Measurements from ENCODE around the gene CALML5. TPM values are rescaled to one million over a fixed set of nuclear protein-coding genes. Genes with fewer than 3 reads are reported as not detected.

CALML5 gene
- total RNA-seq, 2 donors from 2014 or later = 0.46 to 10.5 TPM

GRCh38 chr10:5460468-5461202 lies 38.7 kb downstream of the CALML5 start:
- 84% methylated on average over 14 of the region's 14 CpGs for WGBS
- Histone ChIP-seq H3K27ac (no peak overlapping the region), H3K36me3 (no peaks in the 10 kb centered on the region), H3K27me3 (replicated peaks; ENCODE audit: insufficient read depth) (no peaks in the 10 kb centered on the region), H3K4me1 (replicated peaks) (no peaks in the 10 kb centered on the region), H3K9me3 (no peaks in the 10 kb centered on the region), H3K4me3 (no peak overlapping the region)
- intact Hi-C loops (cut with DNase I) = no loop called here
- DNase-seq (ENCODE audit: low spot score) = no peak
- no peak for TF ChIP-seq POLR2A (IDR thresholded peaks at IDR 0.05)
- no peak for TF ChIP-seq POLR2AphosphoS5 (IDR thresholded peaks at IDR 0.05)
- TF ChIP-seq, protein P1, sequence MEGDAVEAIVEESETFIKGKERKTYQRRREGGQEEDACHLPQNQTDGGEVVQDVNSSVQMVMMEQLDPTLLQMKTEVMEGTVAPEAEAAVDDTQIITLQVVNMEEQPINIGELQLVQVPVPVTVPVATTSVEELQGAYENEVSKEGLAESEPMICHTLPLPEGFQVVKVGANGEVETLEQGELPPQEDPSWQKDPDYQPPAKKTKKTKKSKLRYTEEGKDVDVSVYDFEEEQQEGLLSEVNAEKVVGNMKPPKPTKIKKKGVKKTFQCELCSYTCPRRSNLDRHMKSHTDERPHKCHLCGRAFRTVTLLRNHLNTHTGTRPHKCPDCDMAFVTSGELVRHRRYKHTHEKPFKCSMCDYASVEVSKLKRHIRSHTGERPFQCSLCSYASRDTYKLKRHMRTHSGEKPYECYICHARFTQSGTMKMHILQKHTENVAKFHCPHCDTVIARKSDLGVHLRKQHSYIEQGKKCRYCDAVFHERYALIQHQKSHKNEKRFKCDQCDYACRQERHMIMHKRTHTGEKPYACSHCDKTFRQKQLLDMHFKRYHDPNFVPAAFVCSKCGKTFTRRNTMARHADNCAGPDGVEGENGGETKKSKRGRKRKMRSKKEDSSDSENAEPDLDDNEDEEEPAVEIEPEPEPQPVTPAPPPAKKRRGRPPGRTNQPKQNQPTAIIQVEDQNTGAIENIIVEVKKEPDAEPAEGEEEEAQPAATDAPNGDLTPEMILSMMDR (IDR thresholded peaks at IDR 0.05) = no peak

GRCh38 chr10:5458949-5459747 lies 40.2 kb downstream of the CALML5 start:
- DNase-seq (ENCODE audit: low spot score) = no peak
- H3K36me3 ChIP-seq = no peaks in the 10 kb centered on the region
- WGBS = 93% methylated on average over 8 of the region's 8 CpGs
- no peak overlapping the region for H3K27ac ChIP-seq
- intact Hi-C loops (cut with DNase I) = no loop called here
- no peaks in the 10 kb centered on the region for H3K27me3 ChIP-seq (replicated peaks; ENCODE audit: insufficient read depth)
- no peaks in the 10 kb centered on the region for H3K4me1 ChIP-seq (replicated peaks)
- TF ChIP-seq POLR2A (IDR thresholded peaks at IDR 0.05) = no peak
- TF ChIP-seq, protein P1 (IDR thresholded peaks at IDR 0.05) = no peak
- no peak for TF ChIP-seq POLR2AphosphoS5 (IDR thresholded peaks at IDR 0.05)
- H3K4me3 ChIP-seq = no peak overlapping the region
- H3K9me3 ChIP-seq = no peaks in the 10 kb centered on the region

- H3K27me3 ChIP-seq (replicated peaks; ENCODE audit: insufficient read depth) = no peaks in the 10 kb centered on the region
- no peak for TF ChIP-seq POLR2AphosphoS5 (IDR thresholded peaks at IDR 0.05)
- no peak for TF ChIP-seq POLR2A (IDR thresholded peaks at IDR 0.05)
- TF ChIP-seq, protein P1 (IDR thresholded peaks at IDR 0.05) = no peak
- no peak for DNase-seq (ENCODE audit: low spot score)
- H3K36me3 ChIP-seq = peaks cover 0 to under 1% of the 10 kb centered on the region in 2 donors
- H3K27ac ChIP-seq = no peak overlapping the region
- 100% methylated on average over 1 of the region's 1 CpG for WGBS
- H3K4me3 ChIP-seq = no peak overlapping the region
- no peaks in the 10 kb centered on the region for H3K4me1 ChIP-seq (replicated peaks)
- intact Hi-C loops (cut with DNase I) = no loop called here
- no peaks in the 10 kb centered on the region for H3K9me3 ChIP-seq
Measured at GRCh38 chr10:5458425-5458824, 40.9 kb downstream of the CALML5 start.

- DNase-seq (ENCODE audit: low spot score) = no peak
- TF ChIP-seq POLR2AphosphoS5 (IDR thresholded peaks at IDR 0.05) (no peak), POLR2A (IDR thresholded peaks at IDR 0.05) (no peak)
- TF ChIP-seq, protein P1 (IDR thresholded peaks at IDR 0.05) = no peak
- intact Hi-C loops (cut with DNase I) = no loop called here
- H3K27ac ChIP-seq = no peak overlapping the region
- H3K9me3 ChIP-seq = no peaks in the 10 kb centered on the region
- 77% methylated on average over 3 of the region's 3 CpGs for WGBS
- no peaks in the 10 kb centered on the region for H3K27me3 ChIP-seq (replicated peaks; ENCODE audit: insufficient read depth)
- H3K36me3 ChIP-seq = peaks cover 0 to 7% of the 10 kb centered on the region in 2 donors
- no peak overlapping the region for H3K4me3 ChIP-seq
- H3K4me1 ChIP-seq (replicated peaks) = no peaks in the 10 kb centered on the region
Measured at GRCh38 chr10:5457741-5458140, 41.6 kb downstream of the CALML5 start.

Data from prostate gland (tissue), 2 donors.